Loucy (cell line): ENCODE data around the gene TSPAN9.

Experiments
- H2AFZ ChIP-seq: fragments of 200-600 bp; sonication (generic); 2 replicates; pipeline ENCODE4 v1.6.0; 2016; ENCODE audit warnings: antibody characterized with exemption, mild to moderate bottlenecking, low read length, moderate library complexity
- H3F3A ChIP-seq: fragments of 200-600 bp; 2 replicates; pipeline ENCODE4 v1.6.0; 2016; ENCODE audit warnings: antibody characterized with exemption, low read depth, mild to moderate bottlenecking
- H3K27me3 ChIP-seq: fragments of 200-600 bp; sonication (generic); 2 replicates; pipeline ENCODE4 v1.6.1; 2014; ENCODE audit warnings: low read length, mild to moderate bottlenecking; ENCODE audit not compliant: insufficient read depth, poor library complexity, severe bottlenecking
- H3K36me3 ChIP-seq: fragments of 200-600 bp; sonication (generic); 2 replicates; pipeline ENCODE4 v1.6.1; 2016; ENCODE audit warnings: low read length; ENCODE audit not compliant: insufficient read depth
- H3K4me1 ChIP-seq: fragments of 200-600 bp; sonication (generic); 2 replicates; pipeline ENCODE4 v1.5.1; 2014; ENCODE audit warnings: low read length, mild to moderate bottlenecking; ENCODE audit not compliant: insufficient read depth, poor library complexity, severe bottlenecking
- H3K4me2 ChIP-seq: fragments of 200-600 bp; sonication (generic); 2 replicates; pipeline ENCODE4 v1.6.0; 2014; ENCODE audit warnings: antibody characterized with exemption, low read length, low read depth, mild to moderate bottlenecking; ENCODE audit not compliant: poor library complexity, severe bottlenecking
- H3K4me3 ChIP-seq: fragments of 200-600 bp; sonication (generic); 2 replicates; pipeline ENCODE4 v1.5.1; 2014; ENCODE audit warnings: low read length, mild to moderate bottlenecking, mixed read lengths; ENCODE audit not compliant: poor library complexity, severe bottlenecking
- H3K79me2 ChIP-seq: fragments of 200-600 bp; sonication (generic); 2 replicates; pipeline ENCODE4 v1.6.1; 2014; ENCODE audit warnings: low read length; ENCODE audit not compliant: insufficient read depth
- H3K9ac ChIP-seq: fragments of 200-600 bp; sonication (generic); 2 replicates; pipeline ENCODE4 v1.6.0; 2014; ENCODE audit warnings: mild to moderate bottlenecking, low read depth, low read length, moderate library complexity; ENCODE audit not compliant: poor library complexity, severe bottlenecking
- H3K9me2 ChIP-seq: fragments of 200-600 bp; sonication (generic); replicated peaks from 2 replicates; pipeline ENCODE4 v1.6.1; 2016; ENCODE audit warnings: low read depth, low read length, mixed read lengths
- H3K9me3 ChIP-seq: fragments of 200-600 bp; sonication (generic); 2 replicates; pipeline ENCODE4 v1.6.1; 2014; ENCODE audit warnings: mild to moderate bottlenecking, antibody characterized with exemption, low read length, low read depth; ENCODE audit not compliant: insufficient read depth
- H4K20me1 ChIP-seq: fragments of 200-600 bp; sonication (generic); 2 replicates; pipeline ENCODE4 v1.6.0; 2014; ENCODE audit warnings: antibody characterized with exemption, low read length, mild to moderate bottlenecking; ENCODE audit not compliant: insufficient read depth, poor library complexity, severe bottlenecking
- EZH2phosphoT487 ChIP-seq: fragments of 200-600 bp; IDR thresholded peaks from 2 replicates; pipeline ENCODE4 v1.6.1; 2018; ENCODE audit warnings: antibody characterized with exemption, mild to moderate bottlenecking, moderate library complexity, borderline replicate concordance
- TF ChIP-seq, protein P1 (sequence below): fragments of 200-600 bp; sonication (generic); conservative IDR thresholded peaks from 2 replicates; pipeline ENCODE4 v1.5.1; 2014; ENCODE audit warnings: mild to moderate bottlenecking, antibody characterized with exemption, low read length

TSPAN9 gene

GRCh38 chr12:3288690-3289089 lies 211.5 kb downstream of the TSPAN9 start:
- Histone ChIP-seq H3K4me1 (no peaks in the 10 kb centered on the region), H4K20me1 (no peaks in the 10 kb centered on the region), H3K4me2 (no peak overlapping the region), H3K27me3 (no peaks in the 10 kb centered on the region), H3F3A (no peaks in the 10 kb centered on the region), H3K9me3 (no peaks in the 10 kb centered on the region), H3K4me3 (no peak overlapping the region), H3K36me3 (no peaks in the 10 kb centered on the region), H3K9ac (no peak overlapping the region), H3K9me2 (no peaks in the 10 kb centered on the region), H3K79me2 (no peaks in the 10 kb centered on the region), H2AFZ (no peak overlapping the region)
- TF ChIP-seq, protein P1, sequence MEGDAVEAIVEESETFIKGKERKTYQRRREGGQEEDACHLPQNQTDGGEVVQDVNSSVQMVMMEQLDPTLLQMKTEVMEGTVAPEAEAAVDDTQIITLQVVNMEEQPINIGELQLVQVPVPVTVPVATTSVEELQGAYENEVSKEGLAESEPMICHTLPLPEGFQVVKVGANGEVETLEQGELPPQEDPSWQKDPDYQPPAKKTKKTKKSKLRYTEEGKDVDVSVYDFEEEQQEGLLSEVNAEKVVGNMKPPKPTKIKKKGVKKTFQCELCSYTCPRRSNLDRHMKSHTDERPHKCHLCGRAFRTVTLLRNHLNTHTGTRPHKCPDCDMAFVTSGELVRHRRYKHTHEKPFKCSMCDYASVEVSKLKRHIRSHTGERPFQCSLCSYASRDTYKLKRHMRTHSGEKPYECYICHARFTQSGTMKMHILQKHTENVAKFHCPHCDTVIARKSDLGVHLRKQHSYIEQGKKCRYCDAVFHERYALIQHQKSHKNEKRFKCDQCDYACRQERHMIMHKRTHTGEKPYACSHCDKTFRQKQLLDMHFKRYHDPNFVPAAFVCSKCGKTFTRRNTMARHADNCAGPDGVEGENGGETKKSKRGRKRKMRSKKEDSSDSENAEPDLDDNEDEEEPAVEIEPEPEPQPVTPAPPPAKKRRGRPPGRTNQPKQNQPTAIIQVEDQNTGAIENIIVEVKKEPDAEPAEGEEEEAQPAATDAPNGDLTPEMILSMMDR = no peak

DNA sequence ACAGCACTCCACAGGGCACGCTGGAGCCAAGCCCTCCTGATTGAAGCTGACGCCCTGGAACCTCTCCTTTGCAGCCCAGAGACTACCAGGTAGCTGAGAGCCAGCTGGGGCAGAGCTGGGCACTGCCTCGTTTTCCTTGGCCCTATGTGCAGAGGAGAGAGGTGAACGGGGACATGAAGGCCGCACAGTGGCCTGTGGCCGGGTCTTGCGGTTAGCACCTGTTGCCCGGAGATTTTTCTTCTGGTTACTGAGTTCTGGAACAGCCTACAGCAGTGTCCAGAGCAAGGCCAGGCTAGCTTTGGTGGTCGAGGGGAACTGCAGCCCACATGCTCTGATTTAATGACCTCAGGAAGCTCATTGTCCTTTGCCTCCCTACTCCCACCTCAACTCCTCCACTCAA lies 212.5 kb downstream of the TSPAN9 start:
- no peak overlapping the region for H3K4me3 ChIP-seq
- no peak for TF ChIP-seq EZH2phosphoT487
- TF ChIP-seq, protein P1 = no peak
- H3K4me1 ChIP-seq = no peaks in the 10 kb centered on the region

DNA sequence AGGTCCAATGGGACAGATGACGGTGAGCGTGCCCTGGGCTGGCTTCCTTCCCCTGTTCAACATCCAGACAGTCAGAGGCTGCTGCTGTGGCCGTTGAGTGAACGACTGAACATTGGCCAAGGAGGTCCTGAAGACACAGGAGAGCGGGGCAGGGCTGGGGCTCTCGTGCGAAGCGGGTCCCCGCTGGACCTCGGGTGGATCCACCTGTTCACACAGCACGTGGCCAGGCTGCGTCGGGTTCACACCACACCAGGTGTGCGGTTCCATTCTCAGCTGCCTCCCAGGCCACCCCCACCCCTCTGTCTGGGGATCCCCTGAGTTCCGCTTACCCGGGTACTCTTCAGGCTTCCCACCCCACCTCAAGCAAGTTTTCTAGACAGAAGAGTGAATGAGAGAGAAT lies 214.8 kb downstream of the TSPAN9 start:
- Histone ChIP-seq H2AFZ (no peak overlapping the region), H3K4me3 (no peak overlapping the region), H3K36me3 (no peaks in the 10 kb centered on the region), H3K4me2 (no peak overlapping the region), H3K79me2 (no peaks in the 10 kb centered on the region), H3K9me3 (no peaks in the 10 kb centered on the region), H3K27me3 (no peaks in the 10 kb centered on the region), H3K9ac (no peak overlapping the region), H3F3A (no peaks in the 10 kb centered on the region), H3K4me1 (no peaks in the 10 kb centered on the region), H3K9me2 (no peaks in the 10 kb centered on the region), H4K20me1 (no peaks in the 10 kb centered on the region)
- TF ChIP-seq EZH2phosphoT487 = no peak
- TF ChIP-seq, protein P1 = no peak

More for the DNA sequence above, 212.5 kb downstream of the TSPAN9 start:
- no peaks in the 10 kb centered on the region for H3K79me2 ChIP-seq
- no peaks in the 10 kb centered on the region for H3K9me3 ChIP-seq
- no peaks in the 10 kb centered on the region for H4K20me1 ChIP-seq
- no peaks in the 10 kb centered on the region for H3K27me3 ChIP-seq
- H2AFZ ChIP-seq = no peak overlapping the region
- H3F3A ChIP-seq = no peaks in the 10 kb centered on the region
- H3K9ac ChIP-seq = no peak overlapping the region
- H3K4me2 ChIP-seq = no peak overlapping the region
- no peaks in the 10 kb centered on the region for H3K9me2 ChIP-seq
- no peaks in the 10 kb centered on the region for H3K36me3 ChIP-seq
